HepG2 (cell line): ENCODE data around the gene FMN2. TPM values are rescaled to one million over a fixed set of nuclear protein-coding genes. Genes with fewer than 3 reads are reported as not detected.

ENCODE experiments used
- HMGXB4 ChIP-seq, 2 experiments: sonication (generic) in 1 of 2; formaldehyde crosslinking in 1 of 2; IDR thresholded peaks; 2 replicates each; pipeline versions ENCODE4 v1.4.0 to v1.6.1; 2018 to 2020; ENCODE audit warnings: missing genetic modification reagents in 2 of 2, borderline replicate concordance in 1 of 2, low read depth in 1 of 2, mild to moderate bottlenecking in 1 of 2, missing biosample characterization in 1 of 2
- JUN ChIP-seq: sonication (generic); formaldehyde crosslinking; IDR thresholded peaks from 2 replicates; pipeline ENCODE4 v1.4.0; 2020; ENCODE audit warnings: mild to moderate bottlenecking, missing genetic modification reagents
- SOX6 ChIP-seq, 2 experiments: fragments of 450-650 bp in 1 of 2; sonication (generic) in 1 of 2; formaldehyde crosslinking in 1 of 2; IDR thresholded peaks; 2 replicates each; pipeline versions ENCODE4 v1.4.0 to v1.6.1; 2017 to 2020; ENCODE audit warnings: antibody characterized with exemption in 1 of 2, mild to moderate bottlenecking in 1 of 2, missing genetic modification reagents in 1 of 2
- ZNF33B ChIP-seq: sonication (generic); formaldehyde crosslinking; IDR thresholded peaks from 2 replicates; pipeline ENCODE4 v1.5.1; 2020; ENCODE audit warnings: mild to moderate bottlenecking, missing genetic modification reagents
- ZNF512 ChIP-seq: sonication (generic); formaldehyde crosslinking; IDR thresholded peaks from 2 replicates; pipeline ENCODE4 v1.4.0; 2020; ENCODE audit warnings: mild to moderate bottlenecking, missing genetic modification reagents
- ZNF605 ChIP-seq: sonication (generic); formaldehyde crosslinking; IDR thresholded peaks from 2 replicates; pipeline ENCODE4 v1.8.0; 2022; ENCODE audit warnings: mild to moderate bottlenecking, missing genetic modification reagents
- ZNF691 ChIP-seq: sonication (generic); formaldehyde crosslinking; IDR thresholded peaks from 2 replicates; pipeline ENCODE4 v1.4.0; 2020; ENCODE audit warnings: missing genetic modification reagents, low read depth, mild to moderate bottlenecking, borderline replicate concordance
- polyA plus RNA-seq, 8 experiments: library from polyadenylated mRNA; depleted of rRNA in 3 of 8; stranded (reverse) in 7 of 8; unstranded in 1 of 8; fragments of >200 nt; fragmentation: Illumina TruSeq in 4 of 8; extraction: Trizol in 4 of 8; gene quantifications; 2 replicates each; pipeline versions ENCODE4 v1.2.1 to v1.2.3, GENCODE V29; 2011 to 2016; ENCODE audit warnings: low read depth in 4 of 8, missing spikeins in 1 of 8, mixed read lengths in 1 of 8; ENCODE audit not compliant: insufficient read depth in 1 of 8
- total RNA-seq, 5 experiments: library from RNA; depleted of rRNA; stranded (reverse); fragments of >200 nt; fragmentation: Illumina TruSeq; extraction: Trizol; gene quantifications; 2 replicates each; pipeline ENCODE4 v1.2.3, GENCODE V29; 2016; ENCODE audit warnings: low read depth in 1 of 5

The FMN2 gene
- total and polyA plus RNA-seq, 2 of the 13 experiments (the other 11 are each of a cell fraction or from before 2014, with no cell fraction given): not detected

GRCh38 chr1:240341365-240342250 lies 249.9 kb downstream of the FMN2 start (continued):
- TF ChIP-seq JUN (CRISPR knock-in tag) (no peak), ZNF33B (no peak), SOX6 (IDR thresholded peaks at IDR 0.05) (no peak), SOX6 (CRISPR knock-in tag; IDR thresholded peaks at IDR 0.05) (no peak), ZNF605 (no peak), ZNF512 (no peak), ZNF691 (no peak), HMGXB4 (CRISPR knock-in tag; IDR thresholded peaks at IDR 0.05; ENCODE audit: borderline replicate concordance in 1 of 2, low read depth in 1 of 2) (no peak)
